DMS53 (cell line): Measurements from ENCODE around the gene OTOP3.
"Not testable (repeated sequence)": the region's sequence is repeated elsewhere in the genome, so short reads cannot be mapped to it uniquely, and the experiment has no call there.

Experiments used
- DNase-seq: peaks from one replicate; lab custom pipeline; 2025; lab: John Stamatoyannopoulos, UW

The OTOP3 gene, protein sequence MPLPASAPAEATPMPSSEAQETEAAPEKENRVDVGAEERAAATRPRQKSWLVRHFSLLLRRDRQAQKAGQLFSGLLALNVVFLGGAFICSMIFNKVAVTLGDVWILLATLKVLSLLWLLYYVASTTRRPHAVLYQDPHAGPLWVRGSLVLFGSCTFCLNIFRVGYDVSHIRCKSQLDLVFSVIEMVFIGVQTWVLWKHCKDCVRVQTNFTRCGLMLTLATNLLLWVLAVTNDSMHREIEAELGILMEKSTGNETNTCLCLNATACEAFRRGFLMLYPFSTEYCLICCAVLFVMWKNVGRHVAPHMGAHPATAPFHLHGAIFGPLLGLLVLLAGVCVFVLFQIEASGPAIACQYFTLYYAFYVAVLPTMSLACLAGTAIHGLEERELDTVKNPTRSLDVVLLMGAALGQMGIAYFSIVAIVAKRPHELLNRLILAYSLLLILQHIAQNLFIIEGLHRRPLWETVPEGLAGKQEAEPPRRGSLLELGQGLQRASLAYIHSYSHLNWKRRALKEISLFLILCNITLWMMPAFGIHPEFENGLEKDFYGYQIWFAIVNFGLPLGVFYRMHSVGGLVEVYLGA

DNA sequence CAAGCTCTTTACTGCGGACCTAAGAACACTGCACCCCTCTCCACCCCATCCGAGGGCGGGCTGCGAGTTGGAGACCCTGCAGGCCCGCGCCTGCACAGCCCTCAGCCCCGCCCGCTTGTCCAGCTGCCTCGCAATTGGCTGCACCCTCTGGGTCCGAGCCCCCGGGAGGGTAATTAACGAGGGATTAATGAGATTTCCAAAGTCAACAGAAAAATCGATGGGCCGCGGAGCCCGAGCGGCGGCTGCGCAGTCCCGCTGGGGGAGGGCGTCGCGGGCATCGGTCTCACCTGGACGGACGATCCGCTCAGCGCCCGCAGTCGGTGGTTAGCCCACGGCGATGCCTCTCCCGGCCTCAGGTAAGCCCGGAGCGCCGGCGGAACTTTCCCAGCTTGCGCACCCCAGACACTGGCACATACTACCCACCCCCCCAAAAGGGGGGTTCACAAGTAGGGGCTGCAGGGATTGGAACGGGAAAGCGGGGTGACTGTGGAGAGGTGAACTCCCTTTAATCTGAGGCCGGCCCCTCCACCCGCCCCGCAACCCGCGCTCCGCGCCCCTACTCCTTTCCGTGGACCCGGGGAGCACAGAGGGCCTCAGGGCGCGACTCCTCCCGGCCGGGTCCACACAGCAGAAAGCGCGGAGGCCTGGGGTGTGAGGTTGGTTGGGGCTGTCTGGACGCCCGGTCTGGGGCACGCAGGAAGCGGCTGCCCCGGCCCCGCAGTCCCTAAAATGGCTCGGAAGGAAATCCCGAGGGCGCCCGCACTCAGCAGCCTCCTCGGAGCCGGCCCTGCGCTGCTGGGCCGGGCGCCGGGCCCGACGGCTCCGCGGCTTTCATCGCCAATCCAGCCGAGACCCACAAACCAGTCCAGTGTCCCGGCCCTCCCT lies at the start of gene OTOP3:
OTOP3 (plus strand) TSS at position 314 of the 885 bp plus-strand sequence; CDS start at position 338, 24 bp downstream.
- peak; percentile 52 for DNase-seq

DNA sequence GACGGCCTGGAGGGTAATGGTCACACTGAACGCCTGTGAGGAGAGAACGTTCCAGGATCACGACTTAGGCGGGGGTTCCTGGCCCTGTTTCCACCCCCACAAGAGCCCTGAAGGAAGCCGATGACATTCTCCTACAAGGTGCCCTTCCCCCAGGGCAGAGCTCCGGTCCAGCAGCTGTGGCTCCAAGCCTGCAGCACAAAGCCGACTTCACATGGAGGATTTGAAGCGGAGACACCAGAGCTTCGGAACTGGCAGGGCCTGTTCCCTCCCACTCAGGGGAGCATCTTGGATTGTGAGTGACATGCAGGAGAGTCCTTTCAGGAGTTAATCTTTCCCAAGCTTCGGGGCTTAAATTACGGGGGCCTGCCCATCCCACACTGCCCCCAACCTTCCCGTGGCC lies 47.2 kb upstream of the OTOP3 start:
- DNase-seq, result no peak

DNA sequence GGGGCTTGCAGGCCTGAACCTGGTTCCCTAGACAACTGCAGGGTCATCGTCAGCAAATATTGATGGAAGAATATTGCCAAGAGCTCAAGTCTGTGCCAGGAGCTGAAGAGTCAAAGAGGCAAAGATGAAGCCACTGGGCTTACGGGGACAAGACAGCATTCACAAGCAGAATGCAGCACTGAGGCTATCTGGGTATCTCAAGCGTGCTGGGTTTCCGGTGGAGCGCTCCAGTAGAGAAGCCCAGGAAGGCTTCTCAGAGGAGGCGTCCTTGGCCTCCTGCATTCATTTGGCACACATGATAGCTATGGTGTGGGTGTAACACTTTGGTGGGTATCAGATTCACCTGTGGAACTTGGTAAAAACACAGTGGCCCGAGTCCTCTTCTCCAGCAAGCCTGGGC lies 45.1 kb upstream of the OTOP3 start:
- no peak for DNase-seq

DNA sequence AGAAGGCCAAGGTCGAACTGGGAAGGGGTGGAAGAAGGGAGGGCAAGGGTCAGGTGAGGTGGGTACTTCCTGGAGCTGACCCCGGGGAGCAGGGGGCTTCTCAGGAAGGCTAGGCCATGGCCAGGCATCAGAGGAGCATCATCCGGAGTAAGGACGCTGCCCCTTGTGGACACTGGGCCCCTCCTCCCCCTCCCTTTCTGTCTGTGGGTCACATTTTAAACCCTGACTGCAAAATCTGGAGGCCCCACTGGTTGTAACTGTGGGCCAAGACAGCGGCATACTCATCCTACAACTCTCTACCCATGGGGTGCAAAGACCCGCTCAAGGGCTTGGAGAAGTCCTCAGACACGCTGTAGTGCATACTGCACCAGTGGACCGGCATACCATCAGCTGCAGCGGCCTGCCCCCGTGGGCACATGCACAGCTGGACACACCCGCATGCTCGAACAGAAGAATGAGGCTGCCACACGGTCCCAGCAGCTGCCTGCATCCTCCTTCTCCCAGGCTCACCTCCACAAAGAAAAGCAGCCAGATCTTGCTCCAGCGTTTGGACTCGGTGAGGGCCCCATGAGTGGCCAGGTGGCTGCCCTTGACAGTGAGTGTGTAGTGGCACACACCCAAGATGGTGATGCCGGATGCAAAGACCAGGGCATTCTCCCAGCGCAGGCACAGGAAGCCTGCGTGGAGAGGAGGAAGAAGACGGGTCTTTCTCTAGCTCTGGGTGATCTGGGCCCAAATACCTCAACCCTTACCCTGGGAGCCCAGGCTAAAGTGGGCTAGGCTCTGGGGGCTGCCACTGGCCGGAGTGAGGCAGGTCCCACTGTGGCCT lies 43.5 kb upstream of the OTOP3 start:
- peak; percentile 80 for DNase-seq

DNA sequence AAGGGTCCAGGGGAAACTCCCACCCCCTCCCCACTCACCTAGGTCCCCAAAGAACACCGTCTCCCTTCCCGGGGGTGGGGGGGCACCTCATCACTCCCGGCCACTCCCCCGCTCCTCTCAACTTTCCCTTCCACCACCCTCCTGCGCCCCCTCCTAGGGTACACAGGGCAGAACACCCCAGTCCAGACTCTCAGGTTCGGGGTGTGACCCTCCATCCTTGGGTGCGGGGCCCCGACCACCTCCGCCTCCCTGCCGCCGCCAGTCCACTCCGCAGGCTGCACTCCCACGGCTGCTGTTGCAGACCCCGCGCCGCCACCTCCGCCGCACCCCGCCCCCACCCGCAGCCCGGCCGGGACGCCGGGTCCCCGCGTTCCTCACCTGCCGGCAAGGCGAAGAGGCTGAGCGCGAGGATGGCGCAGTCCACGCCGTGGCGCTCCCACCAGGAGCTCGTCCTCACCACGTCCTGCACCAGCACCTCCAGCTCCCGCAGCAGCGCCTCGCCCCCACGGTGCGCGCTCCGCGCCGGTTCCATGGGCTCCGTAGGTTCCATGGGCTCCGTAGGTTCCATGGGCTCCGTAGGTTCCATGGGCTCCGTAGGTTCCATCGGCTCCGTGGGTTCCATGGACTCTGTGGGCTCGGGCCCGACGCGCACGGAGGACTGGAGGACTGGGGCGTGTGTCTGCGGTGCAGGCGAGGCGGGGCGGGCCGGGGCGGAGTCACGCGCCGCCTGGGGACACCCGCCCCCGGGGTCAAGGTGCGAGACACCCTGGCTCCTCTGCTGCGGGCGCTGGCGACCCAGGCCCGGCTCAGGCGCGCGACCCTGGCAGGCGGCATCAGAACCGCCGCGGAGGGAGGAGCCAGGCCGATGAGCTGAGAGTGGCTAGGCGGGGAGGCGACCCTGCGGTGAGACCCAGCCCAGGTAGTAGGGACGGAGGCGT lies 42.5 kb upstream of the OTOP3 start, which contains the start of gene FADS6:
FADS6 (minus strand) TSS at position 660 of the 938 bp plus-strand sequence; CDS start at position 622, 38 bp downstream.
- DNase-seq, result peak; percentile 51

DNA sequence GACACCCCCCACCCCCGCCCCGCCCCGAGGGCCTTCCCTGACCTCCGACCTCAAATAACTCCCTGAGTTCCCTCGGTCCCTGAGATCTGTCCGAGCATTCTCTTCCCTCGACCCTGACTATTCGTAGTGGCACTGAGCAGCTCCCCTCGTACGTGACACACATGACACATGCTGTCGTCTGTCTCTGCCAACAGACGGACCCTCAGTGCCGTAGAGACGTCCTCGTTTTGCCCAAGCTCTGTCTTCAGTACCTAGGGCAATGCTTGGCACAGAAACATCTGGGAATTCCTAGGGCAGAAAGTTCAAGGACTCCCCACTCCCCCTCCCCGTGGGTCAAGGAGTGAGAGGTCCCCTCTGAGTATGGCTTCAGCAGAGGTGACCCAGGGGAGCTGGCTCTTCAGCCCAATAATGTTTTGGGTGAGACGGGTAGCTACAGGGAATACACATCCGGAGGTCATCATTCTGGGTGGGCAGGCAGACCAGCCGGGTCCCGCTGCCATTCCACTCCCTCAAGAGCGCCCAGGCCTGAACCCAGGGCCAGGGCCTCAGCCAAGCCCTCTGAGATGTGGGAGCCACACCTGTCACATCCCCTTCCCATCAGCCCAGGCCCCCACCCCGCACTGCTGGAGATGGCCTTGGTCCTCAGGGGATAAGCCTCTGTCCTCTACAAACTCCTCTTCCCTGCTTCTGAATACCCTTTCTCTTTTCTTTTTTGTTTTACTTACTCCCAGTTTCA lies 41.6 kb upstream of the OTOP3 start:
- no peak for DNase-seq

DNA sequence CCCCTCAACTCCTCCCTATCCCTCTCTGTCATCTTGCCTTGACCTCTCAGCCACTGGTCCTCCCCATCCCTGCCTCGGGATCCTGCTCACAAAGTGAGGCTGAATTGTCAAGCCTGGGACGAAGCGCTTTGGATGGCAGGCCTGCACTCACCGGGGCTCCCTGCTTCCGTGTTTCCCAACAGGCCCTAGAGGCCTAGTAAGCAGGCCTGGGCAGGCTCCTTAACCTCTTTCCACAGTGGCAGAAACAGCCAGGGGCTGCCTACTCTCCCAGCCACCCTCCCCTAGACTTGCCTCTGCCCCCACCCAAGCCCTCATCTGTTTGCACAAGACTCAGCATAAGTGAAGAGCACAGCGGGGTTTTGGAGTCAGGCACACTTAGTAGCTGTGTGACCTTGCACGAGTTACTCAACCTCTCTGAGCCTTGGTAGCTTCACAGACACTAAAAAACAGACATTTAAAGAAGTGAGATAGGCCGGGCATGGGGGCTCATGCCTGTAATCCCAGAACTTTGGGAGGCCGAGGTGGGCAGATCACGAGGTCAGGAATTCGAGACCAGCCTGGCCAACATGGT lies 37.2 kb upstream of the OTOP3 start:
- DNase-seq, result no peak

DNA sequence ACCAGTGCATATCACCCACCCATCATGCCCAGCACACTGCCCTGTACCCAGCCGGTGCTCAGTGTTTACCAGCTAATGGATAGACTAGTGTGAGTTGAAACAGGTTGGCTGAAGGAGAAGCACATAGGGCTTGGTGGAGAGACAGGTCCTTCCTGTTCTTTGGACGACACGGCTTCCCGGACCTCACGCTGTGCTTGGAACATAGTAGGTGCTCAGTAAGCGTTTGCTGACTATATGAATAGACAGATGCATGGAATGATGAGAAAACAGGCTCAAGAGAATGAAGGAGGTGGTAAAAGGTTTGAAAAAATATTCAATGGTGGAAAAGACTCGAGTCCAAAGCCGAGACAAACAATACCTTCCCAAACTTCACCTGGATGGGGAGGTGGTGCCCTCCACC lies 35.5 kb upstream of the OTOP3 start:
- no peak for DNase-seq

DNA sequence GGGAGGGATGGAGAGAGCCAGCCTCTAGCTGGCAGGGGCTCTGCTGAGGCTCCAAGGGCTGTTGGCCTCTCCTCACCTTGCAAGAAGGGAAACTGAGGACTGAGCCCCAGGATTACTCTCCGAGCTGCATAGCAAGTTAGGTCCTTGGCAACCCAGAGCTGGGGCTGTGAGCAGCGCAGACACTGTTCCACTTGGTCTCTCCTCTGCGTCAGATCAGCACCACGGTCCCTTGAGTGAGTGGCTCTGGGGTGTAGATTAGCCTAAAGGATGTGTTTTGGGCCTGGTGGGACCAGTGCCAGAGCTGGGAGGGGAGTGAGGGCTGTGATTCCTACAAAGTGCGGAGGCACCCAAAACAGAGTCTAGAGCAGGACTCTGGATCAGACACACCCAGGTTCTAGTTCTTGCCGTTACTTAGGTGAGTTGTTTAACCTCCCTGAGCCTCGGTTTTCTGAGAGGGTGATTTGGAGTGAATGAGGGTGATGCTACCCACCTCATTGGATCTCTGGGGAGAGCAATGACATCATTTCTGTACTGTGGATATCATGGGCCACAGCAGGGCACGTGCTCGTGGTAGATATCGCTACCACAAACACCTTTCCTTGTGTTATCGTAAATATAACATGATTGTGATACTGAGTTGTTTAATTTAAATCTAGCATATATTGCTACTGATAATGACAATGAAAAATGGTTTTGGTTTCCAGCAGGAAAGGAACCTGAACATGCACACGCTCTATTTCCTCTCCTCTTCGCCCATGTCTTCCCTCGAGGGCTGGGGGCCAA lies 34.2 kb upstream of the OTOP3 start:
- DNase-seq, result no peak

DNA sequence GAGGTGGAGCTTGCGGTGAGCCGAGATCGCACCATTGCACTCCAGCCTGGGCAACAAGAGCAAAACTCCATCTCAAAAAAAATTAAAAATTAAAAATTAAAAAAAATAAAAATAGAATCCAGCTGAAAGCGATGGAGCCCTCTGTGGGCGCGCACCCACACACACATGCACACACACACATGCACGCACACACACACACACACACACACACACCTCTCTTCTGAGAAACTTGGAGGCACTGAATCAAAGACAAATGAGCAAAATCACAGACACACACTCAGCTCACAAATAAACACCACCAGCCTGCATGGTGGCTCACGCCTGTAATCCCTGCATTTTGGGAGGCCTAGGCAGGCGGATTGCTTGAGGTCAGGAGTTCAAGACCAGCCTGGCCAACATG lies 32.7 kb upstream of the OTOP3 start:
- no peak for DNase-seq

DNA sequence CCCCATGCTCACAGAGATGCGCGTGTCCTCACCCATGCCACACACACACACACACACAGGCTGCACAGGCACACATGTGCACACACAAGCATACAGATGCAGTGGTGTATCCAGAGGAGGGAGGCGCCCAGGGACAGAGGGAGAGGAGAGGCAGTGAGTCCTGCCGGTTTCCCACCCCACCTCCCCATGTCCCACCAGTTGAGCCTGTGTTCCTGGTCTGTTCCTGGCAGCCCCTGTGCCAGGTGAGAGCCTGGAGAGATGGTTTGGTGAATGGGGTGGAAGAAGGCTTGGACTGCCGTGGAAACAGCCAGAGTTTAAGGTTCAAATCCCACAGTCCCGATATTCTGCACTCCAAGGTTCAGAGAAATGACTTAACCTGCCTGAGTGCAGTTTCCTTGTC lies 32.0 kb upstream of the OTOP3 start:
- DNase-seq, result no peak

DNA sequence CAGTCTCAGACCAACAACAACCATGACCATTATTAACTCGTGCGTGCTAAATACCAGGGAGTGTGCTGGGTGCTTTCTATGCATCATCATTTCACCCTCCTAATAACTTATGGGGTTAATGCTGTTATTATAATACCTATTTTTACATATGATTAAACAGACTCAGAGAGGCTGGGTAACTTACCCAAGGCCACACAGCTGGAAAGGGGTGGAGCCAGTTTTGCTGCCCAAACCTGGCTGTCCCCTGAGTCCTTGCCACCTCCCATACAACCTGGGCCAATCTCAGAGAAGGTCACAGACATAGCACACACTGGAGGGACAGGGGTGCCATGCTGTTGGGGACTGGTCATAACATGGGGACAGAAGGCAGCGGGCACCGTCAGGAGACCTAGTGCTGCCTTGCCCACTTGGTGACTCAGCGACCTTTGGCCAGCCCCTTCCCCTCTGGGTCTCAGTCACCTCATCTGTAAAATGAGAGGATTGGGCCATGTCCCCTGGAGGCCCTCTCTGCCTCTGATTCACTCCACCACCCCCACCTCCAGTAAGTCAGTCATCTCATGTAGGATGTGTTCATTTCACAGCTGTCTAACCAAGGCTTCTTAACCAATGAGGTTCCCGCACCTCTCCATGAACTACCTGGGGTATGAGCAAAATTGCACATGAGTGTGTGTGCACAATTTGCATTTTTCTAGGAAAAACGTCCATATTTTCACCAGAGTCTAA lies 30.9 kb upstream of the OTOP3 start:
- DNase-seq, result no peak

DNA sequence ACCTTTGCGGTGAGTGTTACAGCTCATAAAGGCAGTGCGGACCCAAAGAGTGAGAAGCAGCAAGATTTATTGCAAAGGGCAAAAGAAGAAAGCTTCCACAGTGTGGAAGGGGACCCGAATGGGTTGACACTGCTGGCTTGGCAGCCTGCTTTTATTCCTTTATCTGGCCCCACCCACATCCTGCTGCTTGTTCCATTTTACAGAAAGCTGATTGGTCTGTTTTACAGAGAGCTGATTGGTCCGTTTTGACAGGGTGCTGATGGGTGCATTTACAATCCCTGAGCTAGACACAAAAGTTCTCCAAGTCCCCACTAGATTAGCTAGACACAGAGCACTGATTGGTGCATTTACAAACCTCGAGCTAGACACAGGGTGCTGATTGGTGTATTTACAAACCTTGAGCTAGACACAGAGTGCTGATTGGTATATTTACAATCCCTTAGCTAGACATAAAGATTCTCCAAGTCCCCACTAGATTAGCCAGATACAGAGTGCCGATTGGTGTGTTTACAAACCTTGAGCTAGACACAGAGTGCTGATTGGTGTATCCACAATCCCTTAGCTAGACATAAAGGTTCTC lies 29.4 kb upstream of the OTOP3 start:
- DNase-seq, result not testable (repeated sequence)

DNA sequence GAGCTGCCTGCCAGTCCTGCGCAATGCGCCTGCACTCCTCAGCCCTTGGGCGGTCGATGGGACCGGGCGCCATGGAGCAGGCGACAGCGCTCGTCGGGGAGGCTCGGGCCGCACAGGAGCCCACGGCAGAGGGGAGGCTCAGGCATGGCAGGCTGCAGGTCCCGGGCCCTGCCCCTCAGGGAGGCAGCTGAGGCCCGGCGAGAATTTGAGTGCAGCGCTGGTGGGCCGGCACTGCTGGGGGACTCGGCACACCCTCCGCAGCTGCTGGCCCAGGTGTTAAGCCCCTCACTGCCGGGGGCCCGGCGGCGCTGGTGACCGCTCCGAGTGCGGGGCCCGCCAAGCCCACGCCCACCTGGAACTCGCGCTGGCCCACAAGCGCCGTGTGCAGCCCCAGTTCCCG lies 28.7 kb upstream of the OTOP3 start:
- no peak for DNase-seq

DNA sequence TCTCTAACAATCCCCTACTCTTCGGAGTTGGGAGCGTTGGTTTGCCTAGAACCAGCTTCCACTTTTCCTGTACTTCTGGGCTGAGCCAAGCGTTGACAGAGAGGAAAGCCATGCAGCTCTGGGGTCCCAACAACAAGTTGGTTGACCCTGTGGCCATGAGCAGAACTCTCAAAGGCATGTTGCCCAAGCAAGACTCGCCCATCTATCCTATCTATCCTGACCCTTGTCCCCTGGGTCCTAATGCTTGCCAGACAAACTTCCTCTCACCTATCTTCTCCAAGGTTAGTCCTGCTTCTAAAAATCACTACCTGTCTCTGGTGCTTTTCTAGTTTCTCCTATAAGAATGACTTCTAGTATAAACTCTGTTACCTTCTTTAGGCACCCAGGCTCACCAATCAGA lies 26.6 kb upstream of the OTOP3 start:
- not testable (repeated sequence) for DNase-seq

DNA sequence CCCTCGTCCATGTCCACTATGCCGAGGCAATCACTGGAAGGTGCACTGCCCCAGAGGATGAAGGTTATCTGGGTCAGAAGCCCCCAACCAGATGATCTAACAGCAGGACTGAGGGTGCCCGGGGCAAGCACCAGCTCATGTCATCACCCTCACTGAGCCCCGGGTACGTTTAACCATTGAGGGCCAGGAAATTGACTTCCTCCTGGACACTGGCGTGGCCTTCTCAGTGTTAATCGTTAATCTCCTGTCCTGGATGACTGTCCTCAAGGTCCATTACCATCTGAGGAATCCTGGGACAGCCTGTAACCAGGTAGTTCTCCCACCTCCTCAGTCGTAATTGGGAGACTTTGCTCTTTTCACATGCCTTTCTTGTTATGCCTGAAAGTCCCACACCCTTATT lies 24.3 kb upstream of the OTOP3 start:
- not testable (repeated sequence) for DNase-seq

DNA sequence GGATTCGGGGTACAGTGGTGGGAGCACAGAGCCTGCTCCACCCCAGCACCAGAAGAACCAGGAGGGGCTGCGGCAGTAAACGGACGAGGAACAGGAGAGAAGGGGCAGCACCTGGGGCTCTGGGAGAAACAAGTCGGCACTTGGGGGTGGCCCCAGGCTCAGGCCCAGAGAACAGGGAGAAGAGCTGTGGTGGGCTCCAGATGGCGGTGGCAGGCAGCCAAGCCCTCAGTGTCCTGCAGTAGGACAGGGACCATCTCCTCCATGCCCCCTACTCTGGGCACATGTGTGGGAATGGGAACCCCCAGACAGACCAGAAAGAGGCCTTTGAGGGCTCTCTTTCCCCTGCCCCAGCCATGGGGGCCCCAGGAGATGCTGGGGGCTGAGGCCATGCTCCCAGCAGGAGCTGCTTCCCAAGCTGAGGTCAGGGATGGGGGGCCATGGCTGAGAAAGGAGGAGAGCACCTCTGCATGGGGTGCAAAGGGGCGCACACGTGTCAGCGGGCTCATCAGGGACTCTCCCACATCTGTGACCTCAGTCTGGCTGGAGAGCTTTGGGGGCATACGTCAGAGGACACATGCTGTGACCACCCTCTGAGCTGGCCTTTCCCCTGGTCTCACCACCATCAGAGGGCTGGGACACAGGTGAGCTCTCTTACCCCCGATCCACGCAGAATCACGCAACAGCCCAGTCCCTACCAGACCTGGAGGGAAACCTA lies 19.4 kb upstream of the OTOP3 start:
- no peak for DNase-seq
